B cell (primary cell): ENCODE measurements around the gene RETREG1.

Source experiments
- CTCF ChIP-seq: fragments of 200-600 bp; IDR thresholded peaks from one replicate; pipeline ENCODE4 v1.8.0; 2022; ENCODE audit warnings: antibody characterized with exemption, mild to moderate bottlenecking
- EZH2 ChIP-seq: IDR thresholded peaks from 2 replicates; pipeline ENCODE4 v1.6.1; 2012; ENCODE audit warnings: borderline replicate concordance, low read depth, mild to moderate bottlenecking, moderate library complexity, low read length; ENCODE audit not compliant: insufficient read depth, poor library complexity, severe bottlenecking

GRCh38 chr5:16485656-16486055, 131.1 kb downstream of the RETREG1 start:
- no peak for TF ChIP-seq EZH2
- no peak for TF ChIP-seq CTCF
